Liver (tissue), 9 donors: Measurements from ENCODE around the gene UCN2. TPM values are rescaled to one million over a fixed set of nuclear protein-coding genes. Genes with fewer than 3 reads are reported as not detected.
"Not testable (repeated sequence)": the region's sequence is repeated elsewhere in the genome, so short reads cannot be mapped to it uniquely, and the experiment has no call there.

Experiments
- DNase-seq: peaks from one replicate; pipeline ENCODE4 v3.0.0-alpha.2; 2017; ENCODE audit warnings: low spot score
- H3K27ac ChIP-seq, 2 donors: one replicate each; pipeline ENCODE4 v1.7.0; 2013; ENCODE audit warnings: inconsistent platforms in 2 of 2, low read length in 2 of 2, control low read depth in 1 of 2, low read depth in 1 of 2, mild to moderate bottlenecking in 1 of 2
- H3K27me3 ChIP-seq, 4 donors: one replicate each; pipeline versions ENCODE4 v1.6.1 to v1.7.0; 2013; ENCODE audit warnings: low read length in 3 of 4, inconsistent platforms in 1 of 4, mild to moderate bottlenecking in 1 of 4, moderate library complexity in 1 of 4; ENCODE audit not compliant: control insufficient read depth in 4 of 4, insufficient read depth in 4 of 4
- H3K36me3 ChIP-seq, 4 donors: one replicate each; pipeline versions ENCODE4 v1.6.1 to v1.7.0; 2013; ENCODE audit warnings: low read length in 3 of 4, mild to moderate bottlenecking in 3 of 4, low read depth in 1 of 4, moderate library complexity in 1 of 4; ENCODE audit not compliant: control insufficient read depth in 4 of 4, insufficient read depth in 3 of 4
- H3K4me1 ChIP-seq, 4 donors: one replicate each; pipeline versions ENCODE4 v1.6.1 to v1.7.0; 2013; ENCODE audit warnings: low read length in 3 of 4, mild to moderate bottlenecking in 3 of 4, moderate library complexity in 1 of 4; ENCODE audit not compliant: control insufficient read depth in 4 of 4, insufficient read depth in 4 of 4
- H3K4me3 ChIP-seq, 3 donors: one replicate each; pipeline versions ENCODE4 v1.6.1 to v1.7.0; 2013; ENCODE audit warnings: low read length in 3 of 3, control low read depth in 1 of 3, low read depth in 1 of 3, mild to moderate bottlenecking in 1 of 3
- H3K9ac ChIP-seq, 2 donors: one replicate each; pipeline ENCODE4 v1.7.0; 2013; ENCODE audit warnings: low read length in 2 of 2, mild to moderate bottlenecking in 2 of 2, moderate library complexity in 2 of 2, control low read depth in 1 of 2, low read depth in 1 of 2
- H3K9me3 ChIP-seq, 4 donors: one replicate each; pipeline versions ENCODE4 v1.6.1 to v1.7.0; 2013; ENCODE audit warnings: low read length in 3 of 4; ENCODE audit not compliant: control insufficient read depth in 4 of 4
- CTCF ChIP-seq: fragments of 150-350 bp; IDR thresholded peaks from 2 replicates; pipeline ENCODE4 v1.5.1; 2017; ENCODE audit warnings: improper control_type of control experiment, low read depth, low read length; ENCODE audit not compliant: missing input control
- FOXA1 ChIP-seq: IDR thresholded peaks from 2 replicates; pipeline ENCODE4 v1.6.1; 2016; ENCODE audit warnings: antibody characterized with exemption
- FOXA2 ChIP-seq: IDR thresholded peaks from 2 replicates; pipeline ENCODE4 v1.6.1; 2016; ENCODE audit warnings: antibody characterized with exemption
- GABPA ChIP-seq, 2 donors: IDR thresholded peaks in 1 of 2; conservative IDR thresholded peaks in 1 of 2; 2 replicates each; pipeline ENCODE4 v1.6.1; 2016; ENCODE audit warnings: antibody characterized with exemption in 2 of 2, mild to moderate bottlenecking in 1 of 2, moderate library complexity in 1 of 2
- HNF4G ChIP-seq: IDR thresholded peaks from 2 replicates; pipeline ENCODE4 v1.6.1; 2016; ENCODE audit warnings: antibody characterized with exemption
- JUND ChIP-seq, 2 donors: IDR thresholded peaks; 2 replicates each; pipeline ENCODE4 v1.6.1; 2016; ENCODE audit warnings: antibody characterized with exemption in 2 of 2
- MAX ChIP-seq: IDR thresholded peaks from 2 replicates; pipeline ENCODE4 v1.6.1; 2016; ENCODE audit warnings: antibody characterized with exemption
- NR2F2 ChIP-seq: IDR thresholded peaks from 2 replicates; pipeline ENCODE4 v1.6.1; 2016; ENCODE audit warnings: antibody characterized with exemption
- RAD21 ChIP-seq, 2 donors: IDR thresholded peaks; 2 replicates each; pipeline ENCODE4 v1.6.1; 2016; ENCODE audit warnings: antibody characterized with exemption in 2 of 2, mild to moderate bottlenecking in 2 of 2
- RXRA ChIP-seq, 2 donors: IDR thresholded peaks; 2 replicates each; pipeline ENCODE4 v1.6.1; 2017 to 2018; ENCODE audit warnings: antibody characterized with exemption in 2 of 2, mild to moderate bottlenecking in 1 of 2
- SP1 ChIP-seq: IDR thresholded peaks from 2 replicates; pipeline ENCODE4 v1.6.1; 2018; ENCODE audit warnings: antibody characterized with exemption, mild to moderate bottlenecking
- TAF1 ChIP-seq: conservative IDR thresholded peaks from 2 replicates; pipeline ENCODE4 v1.6.1; 2016; ENCODE audit warnings: antibody characterized with exemption, mild to moderate bottlenecking
- ZBTB33 ChIP-seq: IDR thresholded peaks from 2 replicates; pipeline ENCODE4 v1.6.1; 2016; ENCODE audit warnings: antibody characterized with exemption
- WGBS: extraction: QIAGEN DNeasy Blood & Tissue Kit; methylation state at CpG from one replicate; pipeline ENCODE4 v1.1.7; 2013; 5-methylcytosine and 5-hydroxymethylcytosine counted together
- polyA plus RNA-seq, 2 donors: library from polyadenylated mRNA; stranded (reverse) in 1 of 2; unstranded in 1 of 2; fragments of 200-250 nt in 1 of 2; fragments of >200 nt in 1 of 2; fragmentation: Nextera tagmentation in 1 of 2; extraction: Ambion mirVana in 1 of 2; gene quantifications; one replicate each; pipeline versions ENCODE4 v1.2.1 to v1.2.3, GENCODE V29; 2013 to 2015
- total RNA-seq, 2 donors: library from RNA; depleted of rRNA; stranded (reverse); fragments of >200 nt; gene quantifications; one replicate each; pipeline ENCODE4 v1.2.3, GENCODE V29; 2014
- TF ChIP-seq, protein P1 (sequence below): IDR thresholded peaks from 2 replicates; pipeline ENCODE4 v1.6.1; 2016; ENCODE audit warnings: antibody characterized with exemption
- TF ChIP-seq, protein P2 (sequence below): IDR thresholded peaks from 2 replicates; pipeline ENCODE4 v1.6.1; 2016; ENCODE audit warnings: antibody characterized with exemption, mild to moderate bottlenecking
- donor health status: healthy.
- donor health status: healthy.
- donor health status: healthy.
- donor health status: healthy.
- donor health status: healthy.

The UCN2 gene
- total and polyA plus RNA-seq, 4 donors, result 0.08 TPM; not detected in 3

DNA sequence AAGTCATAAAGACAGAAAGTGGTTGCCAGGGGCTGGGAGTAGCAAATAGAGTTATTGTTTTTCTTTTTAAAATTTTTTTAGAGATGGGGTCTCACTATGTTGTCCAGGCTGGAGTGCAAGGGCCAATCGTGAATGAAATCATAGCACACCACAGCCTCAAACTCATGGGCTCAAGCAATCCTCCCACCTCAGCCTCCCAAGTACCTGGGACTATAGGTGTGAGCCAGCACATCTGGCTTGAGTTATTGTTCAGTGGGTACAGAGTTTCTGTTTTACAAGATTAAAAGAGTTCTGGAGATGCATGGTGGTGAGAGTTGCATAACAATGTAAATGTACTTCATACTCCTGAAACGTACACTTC, 30.6 kb downstream of the UCN2 start:
- H3K4me3 ChIP-seq, result no peak overlapping the region
- DNase-seq, result no peak
- H3K27ac ChIP-seq, result no peak overlapping the region

DNA sequence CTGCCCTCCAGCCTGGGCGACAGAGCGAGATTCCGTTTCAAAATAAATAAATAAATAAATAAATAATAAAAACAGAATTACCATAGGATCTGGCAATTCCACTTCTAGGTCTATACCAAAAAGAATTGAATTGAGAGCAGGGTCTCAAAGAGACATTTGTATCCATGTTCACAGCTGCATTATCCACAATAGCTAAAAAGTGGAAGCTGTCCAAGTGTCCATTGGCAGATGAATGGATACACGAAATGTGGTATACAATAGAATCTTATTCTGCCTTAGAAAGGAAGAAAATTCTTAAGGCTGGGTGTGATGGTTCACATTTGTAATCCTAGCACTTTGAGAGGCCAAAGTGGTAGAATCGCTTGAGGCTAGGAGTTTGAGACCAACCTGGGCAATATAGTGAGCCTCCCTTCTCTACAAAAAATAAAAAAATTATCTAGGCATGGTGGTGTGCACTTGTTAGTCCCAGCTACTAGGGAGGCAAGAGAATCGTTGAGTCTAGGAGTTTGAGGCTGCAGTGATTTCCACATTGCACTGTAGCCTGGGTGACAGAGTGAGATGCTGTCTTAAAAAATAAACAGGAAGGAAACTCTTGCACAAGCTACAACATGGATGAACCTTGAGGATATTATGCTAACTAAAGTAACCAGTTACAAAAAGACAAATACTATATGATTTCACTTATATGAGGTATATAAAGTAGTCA, 31.2 kb downstream of the UCN2 start:
- Histone ChIP-seq H3K9me3 (no peaks in the 10 kb centered on the region), H3K36me3 (peaks cover 0 to 2% (median 0%) of the 10 kb centered on the region in 4 donors), H3K4me3 (no peak overlapping the region), H3K9ac (no peak overlapping the region), H3K4me1 (no peaks in the 10 kb centered on the region), H3K27me3 (no peaks in the 10 kb centered on the region), H3K27ac (no peak overlapping the region)
- no peak for DNase-seq
- TF ChIP-seq ZBTB33, result no peak
- TF ChIP-seq FOXA1, result no peak
- TF ChIP-seq FOXA2, result no peak
- TF ChIP-seq RAD21 (IDR thresholded peaks at IDR 0.05), result no peak
- TF ChIP-seq CTCF, result no peak
- TF ChIP-seq HNF4G, result no peak
- WGBS, result 92% methylated on average over 6 of the region's 6 CpGs

More for the DNA sequence above, 30.6 kb downstream of the UCN2 start:
- H3K36me3 ChIP-seq, result peaks cover 0 to 2% (median 0%) of the 10 kb centered on the region in 4 donors
- TF ChIP-seq TAF1 (no peak), RAD21 (IDR thresholded peaks at IDR 0.05) (no peak), MAX (no peak), FOXA2 (no peak), GABPA (IDR thresholded peaks at IDR 0.05 in 1 of 2, conservative IDR thresholded peaks at IDR 0.05 in 1 of 2) (no peak), RXRA (IDR thresholded peaks at IDR 0.05) (no peak), FOXA1 (no peak), HNF4G (no peak), JUND (IDR thresholded peaks at IDR 0.05) (no peak), SP1 (no peak), NR2F2 (no peak)
- TF ChIP-seq, protein P1, sequence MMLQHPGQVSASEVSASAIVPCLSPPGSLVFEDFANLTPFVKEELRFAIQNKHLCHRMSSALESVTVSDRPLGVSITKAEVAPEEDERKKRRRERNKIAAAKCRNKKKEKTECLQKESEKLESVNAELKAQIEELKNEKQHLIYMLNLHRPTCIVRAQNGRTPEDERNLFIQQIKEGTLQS, result no peak
- TF ChIP-seq, protein P2, sequence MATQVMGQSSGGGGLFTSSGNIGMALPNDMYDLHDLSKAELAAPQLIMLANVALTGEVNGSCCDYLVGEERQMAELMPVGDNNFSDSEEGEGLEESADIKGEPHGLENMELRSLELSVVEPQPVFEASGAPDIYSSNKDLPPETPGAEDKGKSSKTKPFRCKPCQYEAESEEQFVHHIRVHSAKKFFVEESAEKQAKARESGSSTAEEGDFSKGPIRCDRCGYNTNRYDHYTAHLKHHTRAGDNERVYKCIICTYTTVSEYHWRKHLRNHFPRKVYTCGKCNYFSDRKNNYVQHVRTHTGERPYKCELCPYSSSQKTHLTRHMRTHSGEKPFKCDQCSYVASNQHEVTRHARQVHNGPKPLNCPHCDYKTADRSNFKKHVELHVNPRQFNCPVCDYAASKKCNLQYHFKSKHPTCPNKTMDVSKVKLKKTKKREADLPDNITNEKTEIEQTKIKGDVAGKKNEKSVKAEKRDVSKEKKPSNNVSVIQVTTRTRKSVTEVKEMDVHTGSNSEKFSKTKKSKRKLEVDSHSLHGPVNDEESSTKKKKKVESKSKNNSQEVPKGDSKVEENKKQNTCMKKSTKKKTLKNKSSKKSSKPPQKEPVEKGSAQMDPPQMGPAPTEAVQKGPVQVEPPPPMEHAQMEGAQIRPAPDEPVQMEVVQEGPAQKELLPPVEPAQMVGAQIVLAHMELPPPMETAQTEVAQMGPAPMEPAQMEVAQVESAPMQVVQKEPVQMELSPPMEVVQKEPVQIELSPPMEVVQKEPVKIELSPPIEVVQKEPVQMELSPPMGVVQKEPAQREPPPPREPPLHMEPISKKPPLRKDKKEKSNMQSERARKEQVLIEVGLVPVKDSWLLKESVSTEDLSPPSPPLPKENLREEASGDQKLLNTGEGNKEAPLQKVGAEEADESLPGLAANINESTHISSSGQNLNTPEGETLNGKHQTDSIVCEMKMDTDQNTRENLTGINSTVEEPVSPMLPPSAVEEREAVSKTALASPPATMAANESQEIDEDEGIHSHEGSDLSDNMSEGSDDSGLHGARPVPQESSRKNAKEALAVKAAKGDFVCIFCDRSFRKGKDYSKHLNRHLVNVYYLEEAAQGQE, result no peak
- H3K9me3 ChIP-seq, result no peaks in the 10 kb centered on the region
- WGBS, result 81% methylated on average over 2 of the region's 2 CpGs
- H3K9ac ChIP-seq, result no peak overlapping the region
- no peaks in the 10 kb centered on the region for H3K4me1 ChIP-seq
- H3K27me3 ChIP-seq, result no peaks in the 10 kb centered on the region

DNA sequence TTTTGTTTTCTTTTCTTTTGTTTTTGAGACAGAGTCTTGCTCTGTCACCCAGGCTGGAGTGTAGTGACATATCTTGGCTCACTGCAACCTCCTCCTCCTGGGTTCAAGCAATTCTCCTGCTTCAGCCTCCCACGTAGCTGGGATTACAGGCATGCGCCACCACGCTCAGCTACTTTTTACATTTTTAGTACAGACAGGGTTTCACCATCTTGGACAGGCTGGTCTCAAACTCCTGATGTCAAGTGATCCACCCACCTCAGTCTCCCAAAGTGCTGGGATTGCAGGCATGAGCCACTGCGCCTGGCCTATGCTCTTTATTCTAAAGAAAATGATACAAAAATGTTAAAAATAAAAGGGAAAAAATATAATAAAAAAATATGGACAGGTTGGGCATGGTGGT, 32.9 kb downstream of the UCN2 start:
- not testable (repeated sequence) for DNase-seq

More for the DNA sequence above, 32.9 kb downstream of the UCN2 start:
- 97% methylated on average over 4 of the region's 4 CpGs for WGBS
- not testable (repeated sequence) for H3K9me3 ChIP-seq, H3K9ac ChIP-seq, H3K27me3 ChIP-seq, H3K36me3 ChIP-seq, H3K4me1 ChIP-seq, H3K4me3 ChIP-seq, H3K27ac ChIP-seq
